H9 (cell line): Measurements from ENCODE around the gene RARG. TPM values are rescaled to one million over a fixed set of nuclear protein-coding genes. Genes with fewer than 3 reads are reported as not detected.

Experiments
- DNase-seq: peaks from one replicate; pipeline ENCODE4 v3.0.0-alpha.2; 2017
- H2AFZ ChIP-seq: one replicate; pipeline ENCODE4 v1.6.1; 2013; ENCODE audit warnings: mild to moderate bottlenecking, low read length, control low read depth, moderate library complexity
- H2AK5ac ChIP-seq: 2 replicates; pipeline ENCODE4 v1.6.1; 2013; ENCODE audit warnings: low read length, control low read depth, mixed read lengths; ENCODE audit not compliant: insufficient read length
- H2BK120ac ChIP-seq: one replicate; pipeline ENCODE4 v1.6.1; 2013; ENCODE audit warnings: low read depth, mild to moderate bottlenecking, low read length, control low read depth, inconsistent platforms; ENCODE audit not compliant: poor library complexity, severe bottlenecking
- H2BK12ac ChIP-seq: 2 replicates; pipeline ENCODE4 v1.6.1; 2013; ENCODE audit warnings: low read length, control low read depth, mixed read lengths, low read depth; ENCODE audit not compliant: insufficient read length
- H2BK15ac ChIP-seq: 2 replicates; pipeline ENCODE4 v1.6.1; 2013; ENCODE audit warnings: low read depth, low read length, control low read depth
- H2BK20ac ChIP-seq: one replicate; pipeline ENCODE4 v1.6.1; 2013; ENCODE audit warnings: low read depth, mild to moderate bottlenecking, low read length, control low read depth, inconsistent platforms; ENCODE audit not compliant: poor library complexity, severe bottlenecking
- H2BK5ac ChIP-seq: 2 replicates; pipeline ENCODE4 v1.6.1; 2013; ENCODE audit warnings: low read length, control low read depth, mixed read lengths; ENCODE audit not compliant: insufficient read length
- H3K14ac ChIP-seq: 2 replicates; pipeline ENCODE4 v1.6.1; 2013; ENCODE audit warnings: low read length, control low read depth; ENCODE audit not compliant: insufficient read depth
- H3K18ac ChIP-seq: 2 replicates; pipeline ENCODE4 v1.6.1; 2013; ENCODE audit warnings: low read depth, mild to moderate bottlenecking, mixed read lengths, low read length, control low read depth; ENCODE audit not compliant: insufficient read length
- H3K23ac ChIP-seq: 2 replicates; pipeline ENCODE4 v1.6.1; 2013; ENCODE audit warnings: low read length, control low read depth, mixed read lengths, low read depth; ENCODE audit not compliant: insufficient read length
- H3K23me2 ChIP-seq: 2 replicates; pipeline ENCODE4 v1.6.1; 2013; ENCODE audit warnings: low read depth, mild to moderate bottlenecking, mixed read lengths, low read length, control low read depth; ENCODE audit not compliant: insufficient read length, poor library complexity, severe bottlenecking
- H3K27ac ChIP-seq: 2 replicates; pipeline ENCODE4 v1.5.1; 2013; ENCODE audit warnings: low read length, control low read depth, mixed read lengths, low read depth; ENCODE audit not compliant: insufficient read length
- H3K27me3 ChIP-seq: 2 replicates; pipeline ENCODE4 v1.6.1; 2013; ENCODE audit warnings: low read length, control low read depth, inconsistent platforms; ENCODE audit not compliant: insufficient read depth
- H3K4ac ChIP-seq: 2 replicates; pipeline ENCODE4 v1.6.1; 2013; ENCODE audit warnings: low read depth, mild to moderate bottlenecking, control low read depth, inconsistent platforms, low read length, moderate library complexity
- H3K4me1 ChIP-seq: 2 replicates; pipeline ENCODE4 v1.6.1; 2013; ENCODE audit warnings: low read length, control low read depth, inconsistent platforms; ENCODE audit not compliant: insufficient read depth
- H3K4me2 ChIP-seq: 2 replicates; pipeline ENCODE4 v1.6.1; 2013; ENCODE audit warnings: low read length, control low read depth, mixed read lengths; ENCODE audit not compliant: insufficient read length, insufficient read depth
- H3K56ac ChIP-seq: 2 replicates; pipeline ENCODE4 v1.6.1; 2013; ENCODE audit warnings: low read depth, mild to moderate bottlenecking, mixed read lengths, low read length, control low read depth; ENCODE audit not compliant: insufficient read length
- H3K79me1 ChIP-seq: 2 replicates; pipeline ENCODE4 v1.6.1; 2013; ENCODE audit warnings: low read depth, mild to moderate bottlenecking, moderate library complexity, low read length, control low read depth, inconsistent platforms; ENCODE audit not compliant: insufficient read depth, poor library complexity, severe bottlenecking
- H3K79me2 ChIP-seq: 2 replicates; pipeline ENCODE4 v1.6.1; 2013; ENCODE audit warnings: low read length, control low read depth, inconsistent platforms; ENCODE audit not compliant: insufficient read depth
- H3K9ac ChIP-seq: 2 replicates; pipeline ENCODE4 v1.6.1; 2013; ENCODE audit warnings: low read length, control low read depth, mixed read lengths; ENCODE audit not compliant: insufficient read length; ENCODE audit errors: extremely low read depth
- H3K9me3 ChIP-seq: one replicate; pipeline ENCODE4 v1.6.1; 2013; ENCODE audit warnings: low read depth, low read length, inconsistent platforms; ENCODE audit not compliant: control insufficient read depth
- H3T11ph ChIP-seq: one replicate; pipeline ENCODE4 v1.6.1; 2013; ENCODE audit warnings: mild to moderate bottlenecking, low read length, control low read depth, inconsistent platforms
- H4K20me1 ChIP-seq: one replicate; pipeline ENCODE4 v1.6.1; 2013; ENCODE audit not compliant: control insufficient read depth, insufficient read length, insufficient read depth
- H4K5ac ChIP-seq: 2 replicates; pipeline ENCODE4 v1.6.1; 2013; ENCODE audit warnings: low read depth, mild to moderate bottlenecking, mixed read lengths, low read length, control low read depth; ENCODE audit not compliant: insufficient read length
- H4K8ac ChIP-seq: replicated peaks from 2 replicates; pipeline ENCODE4 v1.6.1; 2013; ENCODE audit warnings: low read length, control low read depth, mixed read lengths, low read depth; ENCODE audit not compliant: insufficient read length
- H4K91ac ChIP-seq: 2 replicates; pipeline ENCODE4 v1.6.1; 2013; ENCODE audit warnings: low read depth, mild to moderate bottlenecking, moderate library complexity, mixed read lengths, low read length, control low read depth; ENCODE audit not compliant: insufficient read length
- H3K27ac Mint-ChIP-seq, 3 experiments: 2 replicates in 2 of 3; 3 replicates in 1 of 3; pipeline ENCODE4 v1.8.0; 2020 to 2021; ENCODE audit warnings: mixed read lengths in 3 of 3, mild to moderate bottlenecking in 1 of 3, moderate library complexity in 1 of 3
- H3K27me3 Mint-ChIP-seq: 2 replicates; pipeline ENCODE4 v1.8.0; 2021; ENCODE audit warnings: low read depth, mild to moderate bottlenecking, moderate library complexity, mixed read lengths
- H3K36me3 Mint-ChIP-seq, 3 experiments: 2 replicates in 2 of 3; 3 replicates in 1 of 3; pipeline ENCODE4 v1.8.0; 2020 to 2021; ENCODE audit warnings: low read depth in 3 of 3, mixed read lengths in 3 of 3; ENCODE audit not compliant: insufficient read depth in 1 of 3
- H3K4me1 Mint-ChIP-seq, 2 experiments: 2 replicates each; pipeline ENCODE4 v1.8.0; 2020; ENCODE audit warnings: mixed read lengths in 2 of 2
- H3K4me3 Mint-ChIP-seq, 2 experiments: 2 replicates in 1 of 2; 3 replicates in 1 of 2; pipeline ENCODE4 v1.8.0; 2020 to 2021; ENCODE audit warnings: mild to moderate bottlenecking in 2 of 2, mixed read lengths in 2 of 2, moderate library complexity in 1 of 2
- H3K9me3 Mint-ChIP-seq, 2 experiments: 2 replicates in 1 of 2; 3 replicates in 1 of 2; pipeline ENCODE4 v1.8.0; 2020; ENCODE audit warnings: mild to moderate bottlenecking in 2 of 2, mixed read lengths in 2 of 2, moderate library complexity in 1 of 2
- CTCF ChIP-seq: fragments of 200-600 bp; sonication (generic); conservative IDR thresholded peaks from 3 replicates; pipeline ENCODE4 v1.8.0; 2021; ENCODE audit warnings: antibody characterized with exemption, mild to moderate bottlenecking
- WGBS: extraction: QIAGEN DNeasy Blood & Tissue Kit; methylation state at CpG from one replicate; pipeline ENCODE4 v1.1.7; 2013; ENCODE audit warnings: missing lambda C conversion rate, low lambda C conversion rate, mixed read lengths; ENCODE audit not compliant: insufficient read length; ENCODE audit errors: extremely low coverage; 5-methylcytosine and 5-hydroxymethylcytosine counted together
- total RNA-seq: library from RNA; stranded (reverse); gene quantifications from 2 replicates; pipeline ENCODE4 v1.2.1, GENCODE V29; 2021

RARG gene
- total RNA-seq, 1 experiment from 2014 or later: 43.7 TPM

GRCh38 chr12:53279888-53280498, 48.0 kb upstream of the RARG start:
- Histone ChIP-seq H2BK20ac (no peak overlapping the region), H3K23me2 (no peaks in the 10 kb centered on the region), H2BK120ac (no peak overlapping the region), H2AK5ac (no peak overlapping the region), H3K4me1 (no peaks in the 10 kb centered on the region), H4K8ac (no peak overlapping the region), H3K18ac (no peak overlapping the region), H2BK5ac (no peak overlapping the region), H3K23ac (no peak overlapping the region), H3T11ph (no peak overlapping the region), H3K4ac (no peak overlapping the region), H3K79me1 (no peaks in the 10 kb centered on the region), H3K56ac (no peak overlapping the region), H3K14ac (no peak overlapping the region), H2AFZ (no peak overlapping the region), H2BK15ac (no peak overlapping the region), H3K27ac (no peak overlapping the region), H4K5ac (no peak overlapping the region), H4K20me1 (no peaks in the 10 kb centered on the region), H3K4me2 (no peak overlapping the region), H3K79me2 (no peaks in the 10 kb centered on the region), H4K91ac (no peak overlapping the region), H3K9me3 (no peaks in the 10 kb centered on the region), H2BK12ac (no peak overlapping the region), H3K9ac (no peak overlapping the region), H3K27me3 (no peaks in the 10 kb centered on the region)
- no peak overlapping the region for H3K27ac Mint-ChIP-seq
- H3K36me3 Mint-ChIP-seq: peaks cover 53 to 88% (median 87%) of the 10 kb centered on the region in 3 experiments; a peak in 6 of 7 replicates
- no peak for DNase-seq
- no peak for TF ChIP-seq CTCF
- no peaks in the 10 kb centered on the region for H3K4me1 Mint-ChIP-seq
- H3K4me3 Mint-ChIP-seq: no peak overlapping the region; a peak in 1 of 5 replicates
- H3K27me3 Mint-ChIP-seq: no peaks in the 10 kb centered on the region; the same call in 1 of the 2 replicates
- H3K9me3 Mint-ChIP-seq: no peaks in the 10 kb centered on the region
- WGBS: no CpG with 5 or more reads among the region's 9 CpGs
